CD4-positive, alpha-beta T cell treated with Interleukin-2 at 100 ng/mL for 4 hours (primary cell): Measurements from ENCODE around the gene GNAO1.

ENCODE experiments used
- DNase-seq: peaks from one replicate; pipeline ENCODE4 v3.0.0-alpha.2; 2020; ENCODE audit warnings: low spot score

Gene GNAO1

DNA sequence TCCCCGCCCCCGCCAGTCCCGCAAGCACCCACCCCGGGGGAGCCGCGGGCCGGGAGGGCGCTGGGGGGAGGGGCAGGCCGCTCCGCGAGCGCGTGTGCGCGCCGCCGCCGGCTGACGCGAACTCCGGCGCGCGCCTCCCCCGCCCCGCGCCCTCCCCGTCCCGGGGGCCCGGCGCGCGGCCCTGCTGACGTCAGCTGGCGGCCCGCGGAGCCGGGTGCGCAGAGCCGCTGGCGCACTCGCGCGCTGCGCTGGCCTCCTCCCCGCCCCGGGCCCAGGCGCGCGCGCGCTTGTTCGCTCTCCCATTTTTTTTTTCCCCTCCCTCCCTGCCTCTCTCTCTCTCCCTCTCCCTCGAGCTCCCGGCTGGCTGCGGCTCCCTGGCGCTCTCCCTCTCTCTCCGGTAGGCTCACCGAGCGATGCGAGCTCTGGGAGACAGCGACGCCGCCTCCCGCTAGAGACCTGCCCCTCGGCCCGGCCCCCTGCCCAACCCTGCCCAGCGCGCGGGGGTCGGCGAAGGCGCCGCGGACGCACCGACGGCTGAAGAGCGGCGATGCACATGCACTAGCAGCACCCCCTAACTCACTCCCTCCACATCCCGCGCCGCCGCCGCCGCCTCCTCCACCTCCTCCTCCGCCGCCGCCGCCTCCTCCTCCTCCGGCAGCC is at the start of gene GNAO1:
GNAO1 (plus strand) TSS at position 334 of the 660 bp plus-strand sequence. CDS start 747 bp downstream, outside the sequence.
- DNase-seq, result peak; percentile 63

DNA sequence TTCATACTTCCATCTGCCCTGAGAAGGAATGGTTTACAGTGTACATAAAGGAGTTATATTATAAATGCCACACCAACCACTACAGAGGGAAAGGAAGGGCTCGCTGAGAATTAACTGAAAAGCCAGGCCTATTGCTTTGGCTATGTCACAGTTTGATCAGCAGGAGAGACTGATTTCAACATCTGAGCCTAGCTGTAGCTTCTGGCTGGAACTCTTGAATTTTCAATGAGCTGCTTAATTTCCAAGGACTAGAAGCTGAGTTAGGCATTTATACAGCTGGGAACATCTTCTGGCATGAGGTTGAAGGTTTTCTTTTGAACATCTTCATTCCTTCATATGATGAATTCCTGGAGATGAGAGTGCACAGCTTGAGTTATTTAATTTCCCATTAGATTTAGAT is 47.6 kb upstream of the GNAO1 start:
- no peak for DNase-seq

DNA sequence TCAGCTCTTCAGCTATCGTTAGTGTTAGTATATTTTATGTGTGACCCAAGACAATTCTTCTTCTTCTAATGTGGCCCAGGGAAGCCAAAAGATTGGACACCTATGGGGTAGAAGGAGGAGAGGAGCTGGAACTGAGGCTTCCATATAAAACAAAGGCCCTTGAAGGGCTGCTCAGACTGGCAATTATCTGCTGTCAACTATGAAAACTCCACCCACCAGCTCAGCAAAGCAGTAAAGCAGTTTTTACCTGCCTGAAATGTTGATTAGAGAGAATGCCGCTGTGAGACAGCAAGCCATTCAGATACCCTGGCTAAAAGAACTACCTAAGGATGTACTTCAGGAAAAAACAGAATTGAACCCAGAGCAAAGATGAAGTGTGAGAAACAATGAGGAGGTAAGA is 45.9 kb upstream of the GNAO1 start:
- no peak for DNase-seq

- no peak for DNase-seq
Measured at GRCh38 chr16:56151621-56152020, 39.7 kb upstream of the GNAO1 start.

- no peak for DNase-seq
Measured at GRCh38 chr16:56161658-56162057, 29.6 kb upstream of the GNAO1 start.

- no peak for DNase-seq
Measured at GRCh38 chr16:56163089-56163488, 28.2 kb upstream of the GNAO1 start.

DNA sequence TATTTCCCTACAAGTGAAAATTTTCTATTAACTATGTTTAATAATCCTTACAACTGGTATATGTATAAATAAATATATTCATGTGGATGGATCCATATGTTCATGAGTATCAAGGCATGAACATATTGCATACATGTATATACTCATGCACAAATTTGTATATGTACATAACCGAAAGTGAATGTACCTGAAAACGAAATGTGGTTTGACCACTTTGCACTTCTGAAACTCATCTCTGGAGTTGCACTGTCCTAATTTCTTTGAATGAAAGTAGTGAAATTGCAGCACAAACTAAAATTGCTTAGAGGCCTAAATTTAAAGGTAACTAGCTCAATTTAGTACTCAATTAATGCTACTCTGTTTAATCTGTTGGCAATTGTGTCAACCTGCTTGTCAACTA is 27.4 kb upstream of the GNAO1 start:
- no peak for DNase-seq

- no peak for DNase-seq
Measured at GRCh38 chr16:56164636-56165035, 26.7 kb upstream of the GNAO1 start.

DNA sequence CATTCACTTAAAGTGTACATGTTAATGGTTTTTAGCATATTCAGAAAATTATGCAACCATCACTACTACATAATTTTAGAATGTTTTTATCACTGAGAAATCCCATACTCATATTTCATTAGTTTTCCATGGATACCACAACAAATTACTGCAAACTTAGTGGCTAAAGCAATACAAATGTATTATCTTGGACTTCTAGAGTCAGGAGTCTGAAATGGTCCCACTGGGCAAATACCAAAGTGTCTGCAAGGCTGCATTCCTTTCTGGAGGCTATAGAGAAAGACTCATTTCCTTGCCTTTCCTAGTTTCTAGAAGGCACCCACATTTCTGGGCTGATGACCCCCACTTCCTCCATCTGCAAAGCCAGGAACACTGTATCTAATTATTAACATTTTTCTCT is 16.9 kb upstream of the GNAO1 start:
- no peak for DNase-seq

GRCh38 chr16:56181401-56181800 is 9.9 kb upstream of the GNAO1 start:
- no peak for DNase-seq

- DNase-seq, result no peak
Measured at GRCh38 chr16:56183266-56183665, 8.0 kb upstream of the GNAO1 start.

GRCh38 chr16:56190048-56190676 is 1.1 kb upstream of the GNAO1 start:
- DNase-seq, result no peak

GRCh38 chr16:56190677-56191155 is 573 bp upstream of the GNAO1 start:
- DNase-seq, result no peak

- no peak for DNase-seq
Measured at GRCh38 chr16:56191835-56192634, 746 bp downstream of the GNAO1 start.

- DNase-seq, result no peak
Measured at GRCh38 chr16:56192635-56192945, 1.3 kb downstream of the GNAO1 start.

DNA sequence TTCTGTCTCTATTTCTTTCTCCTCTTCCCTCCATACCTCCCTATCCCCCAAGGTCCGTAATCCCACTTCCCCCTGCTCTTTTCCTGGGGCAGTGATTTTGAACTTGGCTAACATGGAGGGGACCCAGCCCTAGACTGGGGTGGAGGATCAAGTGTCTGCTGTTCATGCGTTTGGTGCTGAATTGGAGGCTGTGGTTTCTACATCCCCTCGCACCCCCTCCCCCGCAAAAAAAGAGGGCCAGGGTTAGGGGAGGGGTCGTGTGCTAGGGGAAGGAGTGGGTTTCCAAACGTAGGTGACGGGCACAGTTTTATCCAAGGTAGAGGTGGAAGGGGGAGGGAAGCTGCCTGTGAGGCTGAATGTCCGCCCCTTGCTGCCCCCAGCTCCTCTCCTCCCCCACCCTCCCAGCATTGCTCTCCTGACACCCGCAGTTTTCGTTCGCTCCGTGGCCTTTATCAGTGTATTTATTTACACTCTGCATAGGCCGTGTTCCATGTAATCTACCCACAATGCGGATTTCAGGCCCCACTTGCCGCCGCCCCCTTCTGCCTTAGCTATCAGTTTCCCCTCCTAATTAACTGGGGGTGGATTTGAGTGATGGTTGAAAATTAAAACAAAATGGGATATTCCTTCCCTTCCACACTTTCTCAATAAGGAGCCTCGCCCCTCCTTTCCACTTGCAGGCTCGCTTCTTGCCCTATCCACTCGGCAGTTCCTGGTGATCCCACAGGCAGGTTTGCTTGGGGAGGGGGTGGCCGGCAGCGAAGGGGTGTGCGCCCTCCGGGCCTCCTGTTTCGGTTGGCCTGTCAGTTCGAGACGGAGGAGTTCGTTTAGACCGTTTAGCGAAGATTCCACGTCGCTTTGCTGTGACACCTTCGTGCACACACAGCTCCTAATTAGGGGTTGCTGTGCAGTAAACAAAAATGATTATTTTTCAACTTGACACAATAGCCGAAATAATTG is 2.0 kb downstream of the GNAO1 start:
- no peak for DNase-seq

- DNase-seq, result peak; percentile 73
Measured at GRCh38 chr16:56193951-56194726, 2.9 kb downstream of the GNAO1 start.

DNA sequence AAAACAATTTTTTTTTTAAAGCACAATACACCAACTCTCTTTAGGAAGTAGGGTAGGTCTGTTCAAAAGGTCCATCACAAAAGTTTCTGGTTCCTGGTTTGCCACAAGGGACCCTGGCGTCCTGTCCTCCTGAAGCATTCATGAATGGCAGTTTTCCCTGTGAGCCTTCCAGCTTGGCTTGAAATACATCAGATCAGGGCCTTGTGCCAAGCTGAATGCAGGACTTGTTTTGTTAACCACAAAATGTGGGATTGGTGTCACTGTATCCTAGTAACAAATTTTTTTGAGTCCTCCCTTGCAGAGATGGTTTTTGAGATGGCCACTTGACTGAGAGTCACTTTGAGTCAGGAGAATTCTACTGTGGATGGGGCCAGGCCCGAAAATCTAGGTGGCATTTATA is 3.9 kb downstream of the GNAO1 start:
- no peak for DNase-seq

- DNase-seq, result no peak
Measured at GRCh38 chr16:56196381-56196780, 5.1 kb downstream of the GNAO1 start.

- DNase-seq, result no peak
Measured at GRCh38 chr16:56197192-56197992, 6.1 kb downstream of the GNAO1 start.
